ENCODE measurements around the gene DUSP8. TPM values are rescaled to one million over a fixed set of nuclear protein-coding genes. Genes with fewer than 3 reads are reported as not detected.

The DUSP8 gene
- total RNA-seq, 1 donor from 2014 or later: 18.0 TPM

DNA sequence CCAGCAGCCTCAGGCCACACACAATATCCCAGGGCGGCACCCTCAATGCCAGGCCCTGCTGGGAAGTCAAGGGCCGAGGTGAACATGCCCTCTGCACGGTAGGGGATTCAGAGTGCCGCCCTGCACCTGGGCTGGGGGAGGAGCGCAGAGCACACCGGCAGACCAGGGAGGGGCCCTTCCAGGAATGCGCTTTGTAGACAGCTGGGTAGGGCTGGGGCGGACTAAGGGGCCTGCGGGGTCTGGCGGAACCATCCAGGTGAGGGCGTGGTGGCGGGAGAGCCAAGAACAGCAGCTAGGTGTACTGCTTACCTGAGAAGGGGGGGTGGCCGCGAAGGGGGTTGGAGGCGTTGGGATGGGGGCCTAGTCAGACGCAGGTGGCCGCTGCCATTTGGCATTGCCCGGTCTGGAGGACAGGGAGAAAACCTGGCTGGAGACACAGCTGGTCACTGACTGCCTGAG lies 26.0 kb downstream of the DUSP8 start:
- intact Hi-C loops (cut with DNase I): no loop called here
- peaks cover 25% of the 10 kb centered on the region for H3K27me3 ChIP-seq
- TF ChIP-seq, protein P1, sequence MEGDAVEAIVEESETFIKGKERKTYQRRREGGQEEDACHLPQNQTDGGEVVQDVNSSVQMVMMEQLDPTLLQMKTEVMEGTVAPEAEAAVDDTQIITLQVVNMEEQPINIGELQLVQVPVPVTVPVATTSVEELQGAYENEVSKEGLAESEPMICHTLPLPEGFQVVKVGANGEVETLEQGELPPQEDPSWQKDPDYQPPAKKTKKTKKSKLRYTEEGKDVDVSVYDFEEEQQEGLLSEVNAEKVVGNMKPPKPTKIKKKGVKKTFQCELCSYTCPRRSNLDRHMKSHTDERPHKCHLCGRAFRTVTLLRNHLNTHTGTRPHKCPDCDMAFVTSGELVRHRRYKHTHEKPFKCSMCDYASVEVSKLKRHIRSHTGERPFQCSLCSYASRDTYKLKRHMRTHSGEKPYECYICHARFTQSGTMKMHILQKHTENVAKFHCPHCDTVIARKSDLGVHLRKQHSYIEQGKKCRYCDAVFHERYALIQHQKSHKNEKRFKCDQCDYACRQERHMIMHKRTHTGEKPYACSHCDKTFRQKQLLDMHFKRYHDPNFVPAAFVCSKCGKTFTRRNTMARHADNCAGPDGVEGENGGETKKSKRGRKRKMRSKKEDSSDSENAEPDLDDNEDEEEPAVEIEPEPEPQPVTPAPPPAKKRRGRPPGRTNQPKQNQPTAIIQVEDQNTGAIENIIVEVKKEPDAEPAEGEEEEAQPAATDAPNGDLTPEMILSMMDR (IDR thresholded peaks at IDR 0.05): no peak
- H3K4me3 ChIP-seq: peak overlapping the region; percentile 46
- H3K9me3 ChIP-seq: no peaks in the 10 kb centered on the region
- H3K27ac ChIP-seq: no peak overlapping the region
- no peaks in the 10 kb centered on the region for H3K36me3 ChIP-seq
- ATAC-seq: peak; percentile 23
- DNase-seq: no peak
- H3K4me1 ChIP-seq: peaks cover 24% of the 10 kb centered on the region

DNA sequence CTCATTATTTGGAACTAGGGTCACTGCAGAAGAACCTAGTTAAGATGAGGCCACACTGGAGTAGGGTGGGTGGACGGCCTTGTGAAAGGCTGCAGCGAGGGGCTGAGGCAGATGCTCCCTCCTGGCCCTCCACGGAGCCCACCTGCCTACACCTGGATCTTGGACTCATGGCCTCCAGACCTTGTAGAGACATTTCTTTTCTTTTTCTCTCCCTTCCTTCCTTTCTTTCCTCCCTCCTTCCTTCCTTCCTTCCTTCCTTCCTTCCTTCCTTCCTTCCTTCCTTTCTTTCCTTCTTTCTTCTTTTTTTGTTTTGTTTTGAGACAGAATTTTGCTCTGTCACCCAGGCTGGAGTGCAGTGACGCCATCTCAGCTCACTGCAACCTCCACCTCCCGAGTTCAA lies 26.6 kb downstream of the DUSP8 start:
- Histone ChIP-seq H3K36me3 (no peaks in the 10 kb centered on the region), H3K9me3 (no peaks in the 10 kb centered on the region), H3K4me1 (peaks cover 24% of the 10 kb centered on the region), H3K27me3 (peaks cover 25% of the 10 kb centered on the region), H3K4me3 (no peak overlapping the region), H3K27ac (no peak overlapping the region)
- no peak for ATAC-seq
- intact Hi-C loops (cut with DNase I): no loop called here
- DNase-seq: no peak
- TF ChIP-seq, protein P1 (IDR thresholded peaks at IDR 0.05): no peak

DNA sequence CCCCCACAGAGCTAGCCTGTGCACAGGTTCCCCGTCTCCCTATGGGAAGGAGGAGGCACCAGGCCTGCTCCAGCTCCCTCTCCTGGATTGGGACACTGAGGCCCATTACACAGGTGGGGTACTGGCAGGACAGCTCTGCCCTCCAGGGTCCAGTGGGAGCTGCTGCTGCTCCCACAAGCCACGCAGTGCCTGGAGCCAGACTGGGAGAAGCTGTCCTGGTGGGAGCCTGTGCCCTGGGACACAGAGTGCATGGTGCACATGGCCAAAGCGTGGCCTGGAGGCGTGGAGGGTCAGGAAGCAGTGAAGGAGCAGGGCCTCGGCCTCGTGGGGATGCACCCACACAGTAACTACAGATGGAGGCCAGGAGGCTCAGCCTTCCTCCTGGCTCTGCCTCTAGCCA lies 27.5 kb downstream of the DUSP8 start:
- peaks cover 25% of the 10 kb centered on the region for H3K27me3 ChIP-seq
- H3K36me3 ChIP-seq: no peaks in the 10 kb centered on the region
- DNase-seq (no peak), ATAC-seq (no peak)
- peaks cover 24% of the 10 kb centered on the region for H3K4me1 ChIP-seq
- no peak overlapping the region for H3K4me3 ChIP-seq
- TF ChIP-seq, protein P1 (IDR thresholded peaks at IDR 0.05): no peak
- intact Hi-C loops (cut with DNase I): no loop called here
- no peak overlapping the region for H3K27ac ChIP-seq
- no peaks in the 10 kb centered on the region for H3K9me3 ChIP-seq

DNA sequence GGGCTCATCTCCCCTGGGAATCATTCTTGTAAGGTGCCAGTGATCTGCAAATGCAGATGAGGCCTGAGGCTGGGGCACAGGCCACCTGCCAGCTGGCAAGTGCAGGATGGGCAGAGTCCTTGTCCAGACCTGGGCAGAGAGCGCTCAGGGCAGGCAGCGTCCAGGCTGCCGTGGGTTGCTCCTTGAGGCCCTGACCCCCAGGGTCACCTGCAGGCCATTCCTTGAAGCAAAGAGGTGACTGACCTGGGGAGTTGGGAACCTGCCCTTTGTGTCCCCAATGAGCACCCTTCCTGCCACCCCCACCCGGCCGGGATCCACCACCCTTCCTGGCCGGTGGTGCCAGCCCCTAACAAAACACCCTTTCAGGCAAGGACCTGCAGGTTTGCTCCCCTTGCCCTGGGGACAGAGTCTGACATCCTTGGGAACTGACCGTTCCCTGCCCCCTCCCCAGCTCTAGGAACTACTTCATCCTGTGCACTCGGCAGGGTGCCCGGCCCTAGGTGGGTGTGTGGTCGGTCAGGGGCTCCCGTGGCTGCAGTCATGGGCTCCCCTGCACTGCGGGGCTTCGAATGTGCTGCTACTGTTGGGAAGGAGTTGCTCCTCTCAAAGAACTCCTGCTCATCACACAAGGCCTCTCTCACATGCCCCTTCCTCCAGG lies 28.3 kb downstream of the DUSP8 start:
- H3K27ac ChIP-seq: no peak overlapping the region
- intact Hi-C loops (cut with DNase I): no loop called here
- no peak for DNase-seq
- no peaks in the 10 kb centered on the region for H3K36me3 ChIP-seq
- TF ChIP-seq, protein P1 (IDR thresholded peaks at IDR 0.05): no peak
- no peak for ATAC-seq
- H3K9me3 ChIP-seq: no peaks in the 10 kb centered on the region
- peaks cover 25% of the 10 kb centered on the region for H3K27me3 ChIP-seq
- H3K4me3 ChIP-seq: no peak overlapping the region
- H3K4me1 ChIP-seq: peaks cover 24% of the 10 kb centered on the region

DNA sequence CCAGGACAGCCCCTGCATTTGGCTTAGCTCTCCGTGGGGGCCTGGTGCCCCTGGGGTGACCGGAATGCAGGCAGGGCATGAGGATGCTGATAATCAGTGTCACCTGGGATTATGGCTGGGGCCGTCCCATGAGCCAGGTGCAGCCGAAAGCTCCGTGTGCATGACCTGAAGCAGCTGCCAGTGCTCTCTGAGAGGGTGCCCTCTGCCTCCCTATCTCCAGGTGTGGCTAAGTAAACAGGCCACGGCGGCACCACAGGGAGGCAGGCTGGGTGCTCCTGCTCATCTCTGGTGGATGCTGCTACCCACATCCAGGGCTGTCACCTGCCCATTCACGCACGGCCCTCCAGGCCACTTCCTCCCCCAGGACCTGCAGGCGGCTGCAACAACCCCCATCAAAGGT lies 29.8 kb downstream of the DUSP8 start:
- Histone ChIP-seq H3K27ac (no peak overlapping the region), H3K4me1 (peaks cover 11% of the 10 kb centered on the region), H3K27me3 (peaks cover 20% of the 10 kb centered on the region), H3K36me3 (no peaks in the 10 kb centered on the region), H3K4me3 (no peak overlapping the region), H3K9me3 (no peaks in the 10 kb centered on the region)
- DNase-seq (no peak), ATAC-seq (no peak)
- intact Hi-C loops (cut with DNase I): no loop called here
- TF ChIP-seq, protein P1 (IDR thresholded peaks at IDR 0.05): no peak
